Measurements from ENCODE around the gene MAN1B1. TPM values are rescaled to one million over a fixed set of nuclear protein-coding genes. Genes with fewer than 3 reads are reported as not detected.

MAN1B1 gene
- total RNA-seq, 3 donors from 2014 or later (not counting 1 experiment from before 2014, with no cell fraction given): 75.1 to 99.4 (median 80.4) TPM

DNA sequence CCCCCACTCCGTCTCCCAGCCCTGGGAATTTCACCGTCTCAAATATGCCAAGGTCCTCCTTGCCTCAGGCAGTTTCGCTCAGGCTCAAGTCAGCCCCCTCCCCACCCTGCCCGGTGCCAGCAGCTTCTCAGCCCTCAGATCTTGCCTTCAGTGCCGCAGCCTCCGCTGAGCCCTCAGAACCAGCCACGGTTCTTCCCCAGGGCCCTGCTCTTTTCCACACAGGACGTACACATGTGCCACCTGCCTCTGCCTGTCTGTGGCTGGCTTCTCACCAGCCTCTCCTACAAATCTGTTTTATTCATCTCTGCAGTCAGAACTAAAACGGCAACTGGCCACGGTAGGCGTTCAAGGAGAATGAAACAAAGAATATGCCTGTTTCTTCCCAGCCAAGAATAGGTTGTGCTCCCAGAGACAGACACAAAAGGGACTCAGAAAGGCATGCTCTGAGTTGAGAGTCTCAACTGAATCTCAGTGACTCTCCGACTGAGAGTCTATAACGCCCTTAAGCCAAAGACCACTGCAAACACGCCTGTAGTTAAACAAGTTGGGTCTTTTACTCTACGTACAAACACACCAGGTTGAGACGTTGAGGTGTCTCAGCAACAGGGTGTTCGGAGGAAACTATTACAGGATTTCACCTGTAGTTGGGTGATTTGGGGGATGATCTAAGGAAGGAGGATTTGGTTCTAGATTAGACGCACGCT, 41.5 kb downstream of the MAN1B1 start:
- Histone ChIP-seq H3K27ac (ENCODE audit: low read length) (peak overlapping the region; percentile 3), H3K27me3 (ENCODE audit: control insufficient read depth, insufficient read depth, low read length) (no peaks in the 10 kb centered on the region), H3K4me3 (ENCODE audit: low read length) (no peak overlapping the region), H3K4me1 (ENCODE audit: control insufficient read depth, insufficient read depth, low read length) (peaks cover 35% of the 10 kb centered on the region), H3K36me3 (ENCODE audit: control insufficient read depth, insufficient read depth, low read length) (no peaks in the 10 kb centered on the region), H3K9me3 (ENCODE audit: control insufficient read depth, insufficient read depth, low read length) (peaks cover 3% of the 10 kb centered on the region)
- Mint-ChIP-seq H3K4me1 (peaks cover 22 to 24% of the 10 kb centered on the region in 2 donors), H3K36me3 (no peaks in the 10 kb centered on the region), H3K27me3 (ENCODE audit: low read depth in 2 of 2) (peaks cover 6% of the 10 kb centered on the region in 2 donors), H3K27ac (peak overlapping the region; percentile 79 to 96), H3K9me3 (no peaks in the 10 kb centered on the region), H3K4me3 (peak overlapping the region; percentile 88)
- WGBS (ENCODE audit: insufficient coverage): 62% methylated on average over 19 of the region's 19 CpGs
- intact Hi-C loops (cut with micrococcal nuclease): loop anchor here (5.0 kb wide), 1 partner anchor 94 kb away; the partner anchor contains the start of gene RNF208
- TF ChIP-seq, protein P1, sequence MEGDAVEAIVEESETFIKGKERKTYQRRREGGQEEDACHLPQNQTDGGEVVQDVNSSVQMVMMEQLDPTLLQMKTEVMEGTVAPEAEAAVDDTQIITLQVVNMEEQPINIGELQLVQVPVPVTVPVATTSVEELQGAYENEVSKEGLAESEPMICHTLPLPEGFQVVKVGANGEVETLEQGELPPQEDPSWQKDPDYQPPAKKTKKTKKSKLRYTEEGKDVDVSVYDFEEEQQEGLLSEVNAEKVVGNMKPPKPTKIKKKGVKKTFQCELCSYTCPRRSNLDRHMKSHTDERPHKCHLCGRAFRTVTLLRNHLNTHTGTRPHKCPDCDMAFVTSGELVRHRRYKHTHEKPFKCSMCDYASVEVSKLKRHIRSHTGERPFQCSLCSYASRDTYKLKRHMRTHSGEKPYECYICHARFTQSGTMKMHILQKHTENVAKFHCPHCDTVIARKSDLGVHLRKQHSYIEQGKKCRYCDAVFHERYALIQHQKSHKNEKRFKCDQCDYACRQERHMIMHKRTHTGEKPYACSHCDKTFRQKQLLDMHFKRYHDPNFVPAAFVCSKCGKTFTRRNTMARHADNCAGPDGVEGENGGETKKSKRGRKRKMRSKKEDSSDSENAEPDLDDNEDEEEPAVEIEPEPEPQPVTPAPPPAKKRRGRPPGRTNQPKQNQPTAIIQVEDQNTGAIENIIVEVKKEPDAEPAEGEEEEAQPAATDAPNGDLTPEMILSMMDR (IDR thresholded peaks at IDR 0.05): no peak
- DNase-seq: peak in 1 of 2 donors; percentile 55
- ATAC-seq: no peak

DNA sequence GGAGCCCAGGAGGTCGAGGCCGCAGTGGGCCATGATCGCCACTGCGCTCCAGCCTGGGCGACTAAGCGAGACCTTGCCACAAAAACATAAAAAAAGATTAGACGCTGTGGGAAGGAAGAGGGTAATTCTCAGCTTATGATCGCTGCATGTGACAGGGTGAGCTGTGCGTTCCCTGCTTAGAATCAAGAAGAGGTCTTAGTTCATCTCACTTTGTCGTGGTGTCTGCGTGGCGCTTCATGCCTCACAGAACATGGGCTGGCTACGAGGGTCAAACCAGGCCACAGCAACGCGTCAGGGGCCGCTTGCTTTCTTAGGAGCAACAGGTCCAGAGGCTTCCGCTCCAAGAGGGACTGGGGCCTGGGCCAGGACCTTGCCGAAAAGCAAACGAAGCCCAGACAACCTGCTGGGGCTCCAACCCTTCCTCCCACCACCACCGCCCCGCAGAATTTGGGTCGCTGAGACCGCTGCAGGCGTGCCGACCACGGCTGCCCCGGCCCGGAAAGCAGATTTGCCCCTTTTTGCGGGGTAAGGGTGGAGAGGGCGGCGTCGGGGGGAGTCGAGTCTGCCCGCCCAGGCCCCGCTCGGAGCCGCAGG, 42.2 kb downstream of the MAN1B1 start:
- Histone ChIP-seq H3K4me1 (ENCODE audit: control insufficient read depth, insufficient read depth, low read length) (peaks cover 35% of the 10 kb centered on the region), H3K36me3 (ENCODE audit: control insufficient read depth, insufficient read depth, low read length) (no peaks in the 10 kb centered on the region), H3K27me3 (ENCODE audit: control insufficient read depth, insufficient read depth, low read length) (no peaks in the 10 kb centered on the region), H3K4me3 (ENCODE audit: low read length) (peak overlapping the region; percentile 62), H3K27ac (ENCODE audit: low read length) (peak overlapping the region; percentile 53), H3K9me3 (ENCODE audit: control insufficient read depth, insufficient read depth, low read length) (peaks cover 3% of the 10 kb centered on the region)
- Mint-ChIP-seq H3K27ac (peak overlapping the region; percentile 79 to 96), H3K36me3 (no peaks in the 10 kb centered on the region), H3K9me3 (no peaks in the 10 kb centered on the region), H3K27me3 (ENCODE audit: low read depth in 2 of 2) (peaks cover 6 to 7% of the 10 kb centered on the region in 2 donors), H3K4me3 (peak overlapping the region; percentile 88), H3K4me1 (peaks cover 22 to 24% of the 10 kb centered on the region in 2 donors)
- intact Hi-C loops (cut with micrococcal nuclease): loop anchor here (5.0 kb wide), 1 partner anchor 93 kb away; the partner anchor contains the start of gene RNF208
- DNase-seq (peak in 1 of 2 donors; percentile 65), ATAC-seq (no peak)
- TF ChIP-seq, protein P1 (IDR thresholded peaks at IDR 0.05): no peak
- WGBS (ENCODE audit: insufficient coverage): 14% methylated on average over 37 of the region's 37 CpGs

DNA sequence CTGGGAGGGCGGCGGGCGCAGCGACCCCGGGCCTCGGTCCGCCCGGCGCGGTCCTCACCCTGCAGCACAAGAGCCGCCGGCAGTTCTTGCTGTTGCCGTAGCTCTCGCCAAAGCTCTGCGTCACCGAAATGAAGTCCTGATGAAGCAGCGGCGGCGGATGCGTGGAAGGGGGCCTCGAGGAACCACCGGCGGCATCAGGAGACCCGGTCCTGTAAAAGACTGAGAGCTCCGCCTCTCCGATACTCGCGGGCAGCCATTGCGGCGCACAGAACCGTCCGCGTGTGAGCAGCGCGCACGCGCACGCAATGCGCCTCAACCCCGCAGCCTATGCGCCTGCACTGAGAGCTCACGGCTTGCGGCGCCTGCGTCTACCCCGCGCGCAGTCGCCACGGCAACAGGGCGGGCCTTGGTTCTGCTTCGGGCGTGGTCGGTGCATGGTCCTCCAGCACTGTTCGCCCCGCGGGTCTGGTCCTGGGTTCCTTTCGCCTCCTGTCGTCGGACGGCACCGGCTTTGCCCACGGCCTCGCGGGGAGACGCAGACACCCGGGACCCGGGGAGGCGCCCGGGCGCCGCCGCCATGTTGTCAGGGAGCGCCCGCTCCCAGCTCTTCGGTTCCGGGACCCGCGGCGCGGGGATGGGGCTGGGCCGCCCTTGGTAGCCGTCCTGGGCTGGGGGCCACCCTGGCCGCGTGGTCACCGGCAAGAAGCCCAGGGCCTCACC, 42.8 kb downstream of the MAN1B1 start:
- Mint-ChIP-seq H3K27ac (peak overlapping the region in 1 of 2 donors; percentile 96), H3K4me3 (peak overlapping the region; percentile 79), H3K9me3 (no peaks in the 10 kb centered on the region), H3K4me1 (peaks cover 22 to 24% of the 10 kb centered on the region in 2 donors), H3K27me3 (ENCODE audit: low read depth in 2 of 2) (peaks cover 6 to 7% of the 10 kb centered on the region in 2 donors), H3K36me3 (no peaks in the 10 kb centered on the region)
- WGBS (ENCODE audit: insufficient coverage): under 1% methylated on average over 86 of the region's 86 CpGs
- intact Hi-C loops (cut with micrococcal nuclease): loop anchor here (5.0 kb wide), 1 partner anchor 93 kb away; the partner anchor contains the start of gene RNF208
- H3K4me3 ChIP-seq (ENCODE audit: low read length): peak overlapping the region; percentile 62
- H3K27me3 ChIP-seq (ENCODE audit: control insufficient read depth, insufficient read depth, low read length): no peaks in the 10 kb centered on the region
- TF ChIP-seq, protein P1 (IDR thresholded peaks at IDR 0.05): no peak
- H3K36me3 ChIP-seq (ENCODE audit: control insufficient read depth, insufficient read depth, low read length): no peaks in the 10 kb centered on the region
- DNase-seq (peak; percentile 80 to 96), ATAC-seq (peak; percentile 96 to 99 (median 97))
- peak overlapping the region; percentile 63 for H3K27ac ChIP-seq (ENCODE audit: low read length)
- peaks cover 35% of the 10 kb centered on the region for H3K4me1 ChIP-seq (ENCODE audit: control insufficient read depth, insufficient read depth, low read length)
- peaks cover 3% of the 10 kb centered on the region for H3K9me3 ChIP-seq (ENCODE audit: control insufficient read depth, insufficient read depth, low read length)

All from natural killer cell (primary cell).